HL-60/S4 treated with retinoic acid at 250 ng/mL for 4 days and 3 days (cell line): Measurements from ENCODE around the gene SPSB1.
"Not testable (repeated sequence)": the region's sequence is repeated elsewhere in the genome, so short reads cannot be mapped to it uniquely, and the experiment has no call there.

Experiments used
- in situ Hi-C: fragments of 300-500 bp; cut with MboI; formaldehyde crosslinking; loops from 2 replicates; pipeline ENCODE4 v1.7.0; 2022; ENCODE audit warnings: low sequenced_read_pairs

Gene SPSB1

GRCh38 chr1:9297831-9298230 lies 5.1 kb downstream of the SPSB1 start:
- in situ Hi-C loops = no loop called here

DNA sequence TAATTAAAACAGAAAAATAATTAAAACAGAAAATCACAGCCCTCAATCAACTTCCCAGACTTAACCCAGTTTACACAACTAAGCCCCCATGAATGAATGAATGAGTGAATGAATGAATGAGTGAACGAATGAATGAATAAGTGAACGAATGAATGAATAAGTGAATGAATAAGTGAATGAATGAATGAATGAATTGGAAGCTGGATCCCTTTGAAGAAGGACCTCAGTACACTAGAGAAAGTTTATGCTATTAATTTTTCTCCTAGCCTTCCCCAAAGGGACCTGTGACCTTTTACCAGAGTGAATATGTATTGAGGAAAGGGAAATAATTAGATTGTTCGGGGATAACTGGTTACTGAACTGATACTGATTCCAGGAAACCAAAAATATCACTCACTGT lies 5.6 kb downstream of the SPSB1 start:
- in situ Hi-C loops = no loop called here

- in situ Hi-C loops = not testable (repeated sequence)
These were observed 7.2 kb downstream of the SPSB1 start for GRCh38 chr1:9299571-9300541.

DNA sequence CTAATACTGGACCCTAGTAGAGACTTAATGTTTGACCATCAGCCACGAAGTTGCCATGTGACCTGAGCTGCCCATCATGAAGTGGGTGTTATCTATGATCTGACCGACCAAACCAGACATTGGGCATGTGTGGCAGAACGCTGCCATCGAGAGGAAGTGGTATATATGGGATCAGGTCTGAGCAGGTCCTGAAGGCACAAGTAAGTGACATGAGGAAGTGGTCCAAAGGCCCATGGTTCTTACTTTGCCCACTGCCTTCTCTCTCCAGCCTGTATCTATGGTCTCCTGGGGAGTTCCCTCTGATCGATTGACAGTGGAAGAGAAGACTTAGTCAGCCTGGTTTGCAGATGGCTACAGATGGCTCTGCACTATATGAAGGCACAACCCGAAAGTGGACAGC lies 7.9 kb downstream of the SPSB1 start:
- in situ Hi-C loops = no loop called here

DNA sequence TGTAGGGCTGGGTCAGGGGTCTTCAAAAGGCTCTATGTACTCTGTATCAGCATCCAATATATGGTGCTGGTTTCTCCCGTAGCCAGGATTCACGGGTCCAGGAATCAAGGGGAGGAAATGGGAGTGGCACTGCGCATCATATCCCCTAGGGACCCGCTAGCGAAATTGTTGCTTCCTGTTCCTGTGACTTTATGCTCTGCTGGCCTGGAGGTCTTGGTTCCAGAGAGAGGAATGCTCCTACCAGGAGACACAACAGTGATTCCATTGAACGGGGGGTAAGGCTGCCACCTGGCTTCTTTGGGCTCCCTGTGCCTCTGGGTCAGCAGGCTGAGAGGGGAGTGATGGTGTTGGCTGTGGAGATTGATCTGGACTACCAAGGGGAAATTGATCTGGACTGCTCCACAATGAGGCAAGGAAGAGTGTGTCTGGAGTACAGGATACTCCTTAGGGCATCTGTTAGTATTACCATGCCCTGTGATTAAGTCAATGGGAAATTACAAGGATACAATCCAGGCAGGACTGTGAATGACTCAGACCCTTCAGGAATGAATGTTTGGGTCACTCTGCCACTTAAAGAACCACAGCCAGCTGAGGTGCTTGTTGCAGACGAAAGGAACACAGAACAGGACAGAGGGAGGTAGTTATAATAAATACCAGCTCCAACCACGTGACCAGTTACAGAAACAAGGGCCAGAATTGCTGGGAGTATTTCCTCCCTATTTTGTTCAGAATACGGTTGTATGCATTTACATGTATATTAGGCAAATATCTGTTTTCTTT lies 10.2 kb downstream of the SPSB1 start:
- in situ Hi-C loops = no loop called here

DNA sequence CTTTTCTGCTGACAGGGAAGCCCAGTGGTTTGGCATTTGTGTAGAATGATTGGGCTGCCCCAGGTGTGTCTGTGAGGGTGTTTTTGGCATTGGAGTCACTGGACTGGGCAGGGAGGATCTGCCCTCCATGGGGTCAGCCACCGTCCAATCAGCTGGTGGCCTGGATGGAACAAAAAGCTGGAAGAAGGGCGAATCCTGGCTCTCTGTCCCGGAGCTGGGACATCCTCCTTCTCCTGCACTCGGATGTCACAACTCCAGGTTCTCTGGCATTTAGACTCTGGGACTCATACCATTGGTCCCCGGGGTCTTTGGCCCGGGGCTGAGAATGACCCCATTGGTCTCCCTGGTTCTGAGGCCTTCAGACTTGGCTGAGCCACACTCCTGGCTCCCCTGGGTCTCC lies 11.2 kb downstream of the SPSB1 start:
- in situ Hi-C loops = no loop called here

DNA sequence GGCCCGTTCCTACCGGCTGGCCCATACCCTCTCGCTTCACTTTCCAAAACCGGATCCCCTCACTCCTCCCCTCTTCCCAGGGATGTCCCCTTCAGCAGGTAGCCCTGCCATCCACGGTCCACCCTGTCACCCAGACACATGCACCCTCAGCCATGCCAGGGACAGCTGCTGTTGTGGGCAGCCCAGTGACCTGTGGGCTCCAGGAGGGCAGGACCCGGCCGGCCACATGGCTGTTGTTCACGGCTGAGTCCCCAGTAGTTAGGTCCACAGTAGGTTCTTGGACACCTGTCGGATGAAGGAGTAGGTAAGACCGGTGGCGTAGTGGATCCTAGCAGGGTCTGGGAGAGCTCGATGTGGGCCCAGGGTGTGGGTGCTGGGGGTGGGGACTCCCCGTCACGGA lies 12.5 kb downstream of the SPSB1 start:
- in situ Hi-C loops = no loop called here

DNA sequence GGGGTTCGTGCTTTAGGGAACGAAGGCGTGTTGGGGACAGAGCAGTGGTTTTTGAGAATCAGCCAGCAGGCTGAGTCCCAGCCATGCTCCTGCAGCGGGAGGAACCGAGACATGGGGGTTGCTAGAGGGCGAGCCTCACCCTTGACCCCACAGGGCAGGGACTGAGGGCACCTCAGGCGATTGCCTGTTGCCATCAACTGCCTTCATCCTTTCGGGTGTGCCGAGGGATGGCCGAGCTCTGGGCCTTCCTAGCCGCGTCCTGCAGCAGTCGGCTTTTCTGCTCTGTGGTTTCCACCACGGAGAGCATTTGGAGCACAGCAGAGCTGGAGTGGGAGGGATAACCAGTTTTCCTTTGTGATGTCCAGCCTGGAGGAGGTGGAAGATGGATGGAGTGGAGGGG lies 13.3 kb downstream of the SPSB1 start:
- in situ Hi-C loops = no loop called here

DNA sequence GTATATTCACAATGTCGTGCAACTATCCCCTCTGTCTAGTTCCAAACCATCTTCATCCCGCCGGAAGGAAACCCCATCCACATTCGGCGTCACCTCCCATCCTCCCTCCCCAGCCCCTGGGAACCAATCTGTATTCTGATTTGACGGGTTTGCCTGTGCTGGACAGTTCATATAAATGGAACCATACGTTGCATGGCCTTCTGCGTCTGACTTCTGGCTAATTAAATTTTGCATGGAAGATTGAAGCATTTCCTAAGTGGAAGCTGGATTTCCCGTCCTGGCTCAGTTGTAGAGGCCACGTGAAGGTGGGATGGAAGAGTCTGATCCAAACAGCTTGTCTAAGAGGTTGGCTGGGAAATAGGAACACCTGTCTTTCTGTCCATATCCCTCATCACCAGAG lies 14.6 kb downstream of the SPSB1 start:
- in situ Hi-C loops = no loop called here

DNA sequence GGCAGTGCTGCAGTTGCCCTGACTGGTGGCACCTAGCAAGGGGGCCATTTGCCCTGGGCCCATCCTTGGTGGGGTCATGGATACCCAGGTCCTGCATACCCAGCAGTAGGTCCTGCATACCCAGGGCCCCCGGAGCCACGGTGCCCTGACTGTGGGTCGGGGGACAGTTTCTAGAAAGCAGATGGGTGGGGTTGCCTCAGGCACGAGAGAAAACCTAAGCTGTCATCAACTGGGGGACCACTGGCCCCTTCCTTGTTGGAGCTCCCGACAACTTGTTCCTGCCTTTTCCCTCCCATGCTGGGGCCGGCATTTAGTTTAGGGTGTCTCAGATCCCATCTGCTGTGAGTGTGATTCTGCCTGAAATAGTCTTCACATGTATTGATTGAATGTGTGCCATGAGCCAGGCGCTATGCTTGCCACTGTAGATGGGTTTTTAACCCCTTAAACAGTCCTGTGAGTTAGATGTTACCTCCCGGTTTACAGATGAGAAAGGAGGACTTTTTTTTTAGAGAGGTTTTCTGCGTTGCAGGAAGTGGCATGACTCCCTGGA lies 15.6 kb downstream of the SPSB1 start:
- in situ Hi-C loops = no loop called here

GRCh38 chr1:9309080-9309479 lies 16.4 kb downstream of the SPSB1 start:
- in situ Hi-C loops = no loop called here

DNA sequence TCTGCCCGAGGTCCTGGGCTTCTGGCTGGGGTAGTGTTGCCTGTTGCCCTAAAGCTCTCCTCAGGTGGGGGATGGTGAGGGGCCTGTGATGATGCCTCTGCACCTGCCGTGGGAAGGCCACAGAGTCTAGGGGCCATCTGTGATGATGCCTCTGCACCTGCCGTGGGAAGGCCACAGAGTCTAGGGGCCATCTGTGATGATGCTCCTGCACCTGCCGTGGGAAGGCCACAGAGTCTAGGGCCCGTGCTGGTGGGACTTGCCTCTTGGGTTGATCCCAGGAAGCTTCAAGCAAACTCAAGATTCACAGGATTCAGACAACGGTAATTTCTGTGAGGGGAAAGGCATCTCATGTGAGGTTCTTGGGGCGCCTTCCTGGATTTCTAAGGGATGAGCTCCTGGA lies 17.3 kb downstream of the SPSB1 start:
- in situ Hi-C loops = no loop called here

DNA sequence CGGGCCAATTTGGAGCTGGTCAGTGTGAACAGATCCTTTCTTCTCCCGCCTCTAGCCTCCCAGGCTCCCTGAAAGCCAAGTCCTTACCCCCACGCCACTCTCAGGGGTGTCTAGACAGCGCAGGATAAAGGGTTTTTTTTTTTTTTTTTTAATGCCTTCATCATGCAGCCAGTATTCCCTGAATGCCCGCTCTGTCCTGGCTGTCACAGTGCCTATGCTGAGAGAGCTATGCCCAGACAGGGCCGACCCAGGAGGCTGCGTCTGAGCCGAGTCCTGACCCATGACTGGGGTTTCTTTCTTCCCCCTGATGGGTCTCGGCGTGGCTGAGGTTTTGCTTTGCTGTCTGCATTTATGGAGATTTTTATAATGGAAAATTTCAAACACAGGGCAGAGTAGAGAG lies 18.3 kb downstream of the SPSB1 start:
- in situ Hi-C loops = no loop called here

GRCh38 chr1:9311479-9311878 lies 18.8 kb downstream of the SPSB1 start:
- in situ Hi-C loops = no loop called here

GRCh38 chr1:9312168-9312720 lies 19.6 kb downstream of the SPSB1 start:
- in situ Hi-C loops = no loop called here

GRCh38 chr1:9313576-9313975 lies 20.9 kb downstream of the SPSB1 start:
- in situ Hi-C loops = no loop called here

- in situ Hi-C loops = no loop called here
These were observed 21.4 kb downstream of the SPSB1 start for GRCh38 chr1:9314111-9314510.

DNA sequence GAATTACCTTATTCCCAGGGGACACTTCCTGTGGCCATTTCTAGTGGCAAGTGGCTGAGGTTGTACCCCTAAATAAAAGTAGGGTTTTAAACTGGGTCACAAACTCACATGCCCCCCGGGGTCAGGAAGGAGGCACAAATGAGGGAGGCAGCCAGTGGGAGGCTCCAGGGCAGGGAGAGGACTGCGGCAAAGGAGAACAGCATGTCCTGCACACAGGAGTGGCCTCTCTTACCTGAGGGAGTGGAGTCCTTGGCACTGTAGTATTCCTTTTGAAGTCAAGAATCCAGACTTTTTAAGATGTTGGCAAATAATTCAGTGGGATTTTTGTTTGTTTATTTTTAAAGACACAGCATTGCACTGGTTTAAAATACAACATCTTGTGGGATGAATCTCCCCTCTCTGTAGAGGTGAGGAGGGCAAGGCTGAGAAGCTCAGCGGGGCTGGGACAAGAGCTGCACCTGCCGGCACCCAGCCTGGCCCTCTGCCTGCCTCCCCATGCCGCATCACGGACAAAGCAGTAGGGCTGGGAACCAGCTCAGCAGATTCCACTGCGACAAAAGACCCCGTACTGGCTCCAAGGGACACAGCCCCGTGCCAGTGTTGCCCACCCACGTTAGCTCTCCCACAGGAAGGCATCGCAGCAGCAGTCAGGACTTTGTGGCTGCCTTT lies 22.2 kb downstream of the SPSB1 start:
- in situ Hi-C loops = no loop called here

DNA sequence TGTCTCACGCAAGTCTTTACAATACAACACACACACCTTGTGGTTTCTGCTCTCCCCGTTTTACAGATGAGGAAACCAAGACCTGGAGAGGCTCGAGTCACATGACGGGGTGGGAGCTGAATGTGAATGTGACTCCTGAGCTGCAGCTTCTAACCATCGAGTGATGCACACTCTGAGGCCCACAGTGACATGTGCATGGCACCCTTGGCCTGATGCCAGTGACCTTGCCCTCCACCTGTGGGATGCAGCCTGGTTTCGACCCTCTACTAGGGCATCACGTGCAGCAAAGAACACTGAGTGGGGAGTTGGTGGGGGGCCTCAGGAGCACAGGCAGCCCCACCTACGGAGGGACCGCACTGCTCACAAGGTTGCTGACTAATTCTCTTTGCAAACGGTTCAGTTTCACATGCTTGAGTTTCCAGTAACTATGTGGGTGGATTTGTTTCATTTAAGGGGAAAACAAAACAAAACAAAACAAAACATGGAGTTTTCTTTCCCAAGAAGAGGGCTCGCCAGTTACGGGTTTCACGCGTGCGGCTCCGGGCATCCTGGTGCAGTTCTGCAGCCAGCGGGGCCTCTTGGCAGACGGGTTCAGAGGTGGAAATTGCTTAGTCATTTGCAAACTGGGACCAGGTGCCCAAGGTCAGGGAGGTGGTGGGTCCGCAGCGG lies 22.9 kb downstream of the SPSB1 start:
- in situ Hi-C loops = no loop called here

- in situ Hi-C loops = no loop called here
These were observed 23.4 kb downstream of the SPSB1 start for GRCh38 chr1:9316080-9316444.
